Right lobe of liver (tissue), 6 donors: ENCODE results near the gene DCXR. TPM values are rescaled to one million over a fixed set of nuclear protein-coding genes. Genes with fewer than 3 reads are reported as not detected.

Experiments
- ATAC-seq, 4 donors: fragments of 200-7000 bp; cut with Tn5 transposase; one replicate each; pipeline ENCODE4 v1.9.1; 2020; ENCODE audit warnings: mild to moderate bottlenecking in 4 of 4, moderate library complexity in 4 of 4
- DNase-seq, 3 donors: peaks; one replicate each; pipeline ENCODE4 v3.0.0-alpha.2; 2020
- H3K27ac ChIP-seq, 3 donors: fragments of 200-600 bp; one replicate each; pipeline ENCODE4 v1.8.0; 2022
- H3K27me3 ChIP-seq, 2 donors: fragments of 200-600 bp; one replicate each; pipeline ENCODE4 v1.8.0; 2022
- H3K36me3 ChIP-seq, 4 donors: fragments of 200-600 bp; sonication (generic) in 1 of 4; one replicate each; pipeline versions ENCODE4 v1.5.1 to v1.8.0; 2017 to 2022; ENCODE audit warnings: control low read depth in 1 of 4
- H3K4me1 ChIP-seq, 4 donors: fragments of 200-600 bp; sonication (generic) in 1 of 4; one replicate each; pipeline versions ENCODE4 v1.5.1 to v1.8.0; 2017 to 2022; ENCODE audit warnings: control low read depth in 1 of 4
- H3K4me3 ChIP-seq, 3 donors: fragments of 200-600 bp; one replicate each; pipeline ENCODE4 v1.8.0; 2022
- H3K9me3 ChIP-seq, 4 donors: fragments of 200-600 bp; sonication (generic) in 1 of 4; one replicate each; pipeline versions ENCODE4 v1.5.1 to v1.8.0; 2017 to 2022; ENCODE audit warnings: control low read depth in 1 of 4
- CTCF ChIP-seq, 4 donors: fragments of 200-600 bp in 3 of 4; fragments of 450-650 bp in 1 of 4; IDR thresholded peaks; one replicate each; pipeline versions ENCODE4 v1.5.1 to v1.8.0; 2016 to 2022; ENCODE audit warnings: antibody characterized with exemption in 4 of 4, mild to moderate bottlenecking in 2 of 4
- POLR2A ChIP-seq: fragments of 450-650 bp; IDR thresholded peaks from one replicate; pipeline ENCODE4 v1.6.1; 2017; ENCODE audit warnings: antibody characterized with exemption, mild to moderate bottlenecking
- WGBS: methylation state at CpG from one replicate; pipeline ENCODE4 v1.1.6; 2018; ENCODE audit warnings: low coverage, low lambda C conversion rate; ENCODE audit not compliant: insufficient coverage; ENCODE audit errors: missing lambda C conversion rate; 5-methylcytosine and 5-hydroxymethylcytosine counted together
- intact Hi-C, 2 donors: fragments of 100-400 bp; cut with DNase I; formaldehyde crosslinking; loops; one replicate each; pipeline versions ENCODE4 v1.11.2 to v1.14.1; 2022
- total RNA-seq, 6 experiments: library from RNA; depleted of rRNA in 2 of 6; stranded (reverse); fragments of >200 nt in 2 of 6; fragmentation: NEBNext Ultra II Directional in 3 of 6; extraction: Animal tissue kit (Norgen Biotek cat#: 25700) in 3 of 6; gene quantifications; one replicate each; pipeline versions ENCODE4 v1.1.0 to v1.2.4, GENCODE V29; 2016 to 2023
- donor health status: DM: no; HTN: yes; CAD: no.
- donor health status: DM: no; HTN: no; CAD: no.
- donor health status: DM: no; HTN: no; CAD: no.
- donor health status: DM: no; HTN: yes; CAD: no.
- donor health status: DM: no; HTN: yes; CAD: no.

Gene DCXR
- total RNA-seq, 6 experiments from 2014 or later, result 389 to 1,607 (median 735) TPM

- peak in 1 of 3 donors; percentile 56 for DNase-seq
- Histone ChIP-seq H3K27ac (no peak overlapping the region), H3K36me3 (peaks cover 0 to 41% (median 0%) of the 10 kb centered on the region in 4 donors), H3K27me3 (no peaks in the 10 kb centered on the region), H3K9me3 (no peaks in the 10 kb centered on the region), H3K4me3 (no peak overlapping the region), H3K4me1 (peaks cover 0 to 13% (median 6%) of the 10 kb centered on the region in 4 donors)
- no peak for TF ChIP-seq CTCF (IDR thresholded peaks at IDR 0.05)
- no peak for TF ChIP-seq POLR2A
- no CpG with 5 or more reads among the region's 38 CpGs for WGBS
- no peak for ATAC-seq
- intact Hi-C loops, result no loop called here
Observed at GRCh38 chr17:82054351-82055022, 17.0 kb upstream of the DCXR start.

GRCh38 chr17:82053556-82054263, 16.2 kb upstream of the DCXR start:
- Histone ChIP-seq H3K4me3 (no peak overlapping the region), H3K36me3 (peaks cover 0 to 37% (median 0%) of the 10 kb centered on the region in 4 donors), H3K27me3 (no peaks in the 10 kb centered on the region), H3K4me1 (peaks cover 0 to 14% (median 6%) of the 10 kb centered on the region in 4 donors), H3K9me3 (no peaks in the 10 kb centered on the region), H3K27ac (no peak overlapping the region)
- intact Hi-C loops, result no loop called here
- WGBS, result 80% methylated on average over 2 of the region's 28 CpGs
- ATAC-seq, result no peak
- no peak for TF ChIP-seq POLR2A
- no peak for TF ChIP-seq CTCF (IDR thresholded peaks at IDR 0.05)
- peak in 1 of 3 donors; percentile 49 for DNase-seq

GRCh38 chr17:82053130-82053529, 15.6 kb upstream of the DCXR start:
- no peaks in the 10 kb centered on the region for H3K27me3 ChIP-seq
- no peak overlapping the region for H3K4me3 ChIP-seq
- peaks cover 0 to 36% (median 0%) of the 10 kb centered on the region in 4 donors for H3K36me3 ChIP-seq
- DNase-seq (peak in 1 of 3 donors; percentile 47), ATAC-seq (no peak)
- peaks cover 0 to 20% (median 8%) of the 10 kb centered on the region in 4 donors for H3K4me1 ChIP-seq
- WGBS, result 95% methylated on average over 4 of the region's 19 CpGs
- intact Hi-C loops, result no loop called here
- H3K9me3 ChIP-seq, result no peaks in the 10 kb centered on the region
- no peak for TF ChIP-seq POLR2A
- no peak for TF ChIP-seq CTCF (IDR thresholded peaks at IDR 0.05)
- H3K27ac ChIP-seq, result no peak overlapping the region

GRCh38 chr17:82052638-82053059, 15.2 kb upstream of the DCXR start:
- TF ChIP-seq POLR2A (no peak), CTCF (IDR thresholded peaks at IDR 0.05) (no peak)
- peak overlapping the region; percentile 60 to 79 (median 66) for H3K4me3 ChIP-seq
- intact Hi-C loops, result no loop called here
- WGBS, result 21% methylated on average over 6 of the region's 19 CpGs
- no peaks in the 10 kb centered on the region for H3K9me3 ChIP-seq
- H3K27ac ChIP-seq, result no peak overlapping the region
- DNase-seq (no peak), ATAC-seq (no peak)
- H3K36me3 ChIP-seq, result peaks cover 0 to 32% (median under 1%) of the 10 kb centered on the region in 4 donors
- H3K27me3 ChIP-seq, result no peaks in the 10 kb centered on the region
- peaks cover 0 to 23% (median 10%) of the 10 kb centered on the region in 4 donors for H3K4me1 ChIP-seq
